ENCODE results near the gene GKN2.

DNA sequence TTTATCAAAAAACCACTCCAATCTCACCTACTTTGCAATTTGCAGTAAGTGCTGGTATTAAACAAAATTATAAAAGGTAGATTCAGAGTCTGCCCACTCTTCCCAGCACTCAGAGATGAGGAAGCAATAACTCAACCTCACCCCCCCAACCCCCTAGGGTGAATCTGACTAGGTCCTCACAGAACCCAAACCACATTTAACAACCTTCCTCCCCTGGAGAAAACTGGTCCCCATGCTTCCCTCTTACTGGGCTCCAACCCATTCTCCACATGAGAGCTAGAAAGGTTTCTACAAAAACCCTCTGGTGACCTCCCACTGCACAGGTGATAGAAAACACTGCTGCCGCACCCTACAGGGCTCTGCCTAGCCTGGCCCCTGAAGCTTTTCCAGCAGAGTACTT is 41.0 kb downstream of the GKN2 start:
- no peak for TF ChIP-seq NPAS2 (CRISPR knock-in tag; IDR thresholded peaks at IDR 0.05; ENCODE audit: borderline replicate concordance)
- no peak for TF ChIP-seq POLR2A (IDR thresholded peaks at IDR 0.05; ENCODE audit: low read length)
